Activated naive CD8-positive, alpha-beta T cell treated with anti-CD3 and anti-CD28 coated beads, Interleukin-2, amount 50 U/mL, for 16 hours (primary cell): ENCODE results near the gene IFITM1.
"Not testable (repeated sequence)": the region's sequence is repeated elsewhere in the genome, so short reads cannot be mapped to it uniquely, and the experiment has no call there.

Experiments used
- DNase-seq: peaks from one replicate; pipeline ENCODE4 v3.0.0-alpha.2; 2020; ENCODE audit warnings: low read depth, low spot score

Gene IFITM1

GRCh38 chr11:282630-283360 lies 31.0 kb upstream of the IFITM1 start:
- no peak for DNase-seq

- DNase-seq, result no peak
Observed at GRCh38 chr11:283405-284104, 30.3 kb upstream of the IFITM1 start.

- DNase-seq, result no peak
Observed at GRCh38 chr11:284105-285020, 29.5 kb upstream of the IFITM1 start.

GRCh38 chr11:285021-285893 lies 28.6 kb upstream of the IFITM1 start:
- no peak for DNase-seq

GRCh38 chr11:285894-286220 lies 28.0 kb upstream of the IFITM1 start:
- DNase-seq, result no peak

GRCh38 chr11:286977-287820 lies 26.6 kb upstream of the IFITM1 start:
- not testable (repeated sequence) for DNase-seq

- DNase-seq, result no peak
Observed at GRCh38 chr11:287821-288477, 25.9 kb upstream of the IFITM1 start.

GRCh38 chr11:288478-289397 lies 25.1 kb upstream of the IFITM1 start, which contains the start of gene PGGHG:
TSS of gene PGGHG (plus strand) at chr11:289126. CDS start at chr11:289817, 691 bp downstream.
- no peak for DNase-seq

- no peak for DNase-seq
Observed at GRCh38 chr11:289398-289711, 24.5 kb upstream of the IFITM1 start.

- DNase-seq, result no peak
Observed at GRCh38 chr11:289712-290620, 23.9 kb upstream of the IFITM1 start.

- no peak for DNase-seq
Observed at GRCh38 chr11:290621-291231, 23.1 kb upstream of the IFITM1 start.

GRCh38 chr11:291281-292210 lies 22.3 kb upstream of the IFITM1 start:
- DNase-seq, result no peak

GRCh38 chr11:292211-293121 lies 21.4 kb upstream of the IFITM1 start:
- DNase-seq, result no peak

GRCh38 chr11:293271-293851 lies 20.5 kb upstream of the IFITM1 start:
- no peak for DNase-seq
